ENCODE results near the gene OR8A1. TPM values are rescaled to one million over a fixed set of nuclear protein-coding genes. Genes with fewer than 3 reads are reported as not detected.

The OR8A1 gene
- total and polyA plus RNA-seq, 5 donors, result not detected

DNA sequence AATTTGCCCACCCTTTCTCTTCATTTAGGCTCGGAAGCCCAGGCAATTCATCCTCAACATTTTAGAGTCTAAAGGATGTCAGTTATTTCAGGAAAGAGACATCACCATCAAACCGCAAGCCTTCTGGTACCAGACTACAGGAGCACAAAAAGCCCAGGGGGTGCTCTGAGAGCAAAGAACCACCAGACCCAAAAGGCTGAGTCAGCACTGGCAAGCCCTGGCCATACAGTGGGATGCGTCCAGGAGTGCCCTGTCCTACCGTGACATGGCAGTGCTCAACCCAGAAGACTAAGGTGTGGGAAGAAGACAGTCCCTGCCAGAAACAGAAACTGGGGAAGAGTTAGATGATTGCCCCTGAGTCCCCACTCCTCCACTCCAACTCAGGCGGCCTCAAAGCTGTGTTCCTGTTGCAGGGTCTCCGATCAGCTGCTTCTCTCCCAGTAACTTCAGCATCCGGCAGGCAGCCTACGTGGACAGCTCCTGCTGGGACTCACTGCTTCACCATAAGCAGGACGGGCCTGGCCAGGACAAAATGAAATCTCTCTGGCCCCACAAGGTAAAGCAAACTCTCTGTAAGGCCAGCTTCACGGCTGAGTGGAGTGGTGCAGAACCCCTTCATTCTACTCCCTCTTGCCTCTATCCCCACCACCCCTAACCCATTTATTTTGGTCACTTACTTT lies 42.9 kb downstream of the OR8A1 start:
- Histone ChIP-seq H3K27ac (ENCODE audit: low read length) (no peak overlapping the region), H3K4me3 (ENCODE audit: low read length) (no peak overlapping the region), H3K27me3 (ENCODE audit: control insufficient read depth, insufficient read depth) (no peaks in the 10 kb centered on the region), H3K4me1 (ENCODE audit: control insufficient read depth, insufficient read depth, low read length) (no peaks in the 10 kb centered on the region), H3K9me3 (ENCODE audit: control insufficient read depth, low read length) (no peaks in the 10 kb centered on the region)
- ATAC-seq (no peak), DNase-seq (no peak)
- 60% methylated on average over 10 of the region's 10 CpGs for WGBS
- intact Hi-C loops (cut with DNase I), result no loop called here

DNA sequence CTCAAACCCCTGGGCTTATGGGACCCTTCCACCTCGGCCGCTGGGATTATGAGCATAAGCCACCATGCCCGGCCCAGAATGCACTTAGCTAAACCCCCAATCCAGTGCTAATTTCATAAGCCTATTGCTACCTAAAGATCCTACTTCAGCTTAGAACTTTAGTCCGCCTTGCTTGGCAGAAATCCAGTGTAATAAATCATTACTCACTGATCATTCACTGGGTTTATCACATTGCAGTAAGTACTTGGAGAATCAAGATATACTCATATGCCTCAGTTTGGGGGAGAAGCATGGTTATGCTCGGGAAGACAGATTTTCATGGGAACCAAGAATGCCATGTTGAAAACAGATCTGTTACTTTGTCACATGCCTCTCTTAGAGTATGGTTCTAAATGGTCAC lies 49.1 kb downstream of the OR8A1 start:
- ATAC-seq, result no peak
- 82% methylated on average over 5 of the region's 5 CpGs for WGBS
- intact Hi-C loops (cut with DNase I), result no loop called here
- Histone ChIP-seq H3K27me3 (ENCODE audit: control insufficient read depth, insufficient read depth) (no peaks in the 10 kb centered on the region), H3K27ac (ENCODE audit: low read length) (no peak overlapping the region), H3K4me3 (ENCODE audit: low read length) (no peak overlapping the region), H3K9me3 (ENCODE audit: control insufficient read depth, low read length) (no peaks in the 10 kb centered on the region), H3K4me1 (ENCODE audit: control insufficient read depth, insufficient read depth, low read length) (no peaks in the 10 kb centered on the region)
- no peak for DNase-seq

Other genes with a start within 250 kb of the OR8A1 start
- gene OR8D2, start 249.8 kb upstream of the OR8A1 start, total RNA-seq, result not detected
- not detected for gene OR8D2, start 249.8 kb upstream of the OR8A1 start, polyA plus RNA-seq
- gene OR8B2, start 185.5 kb upstream of the OR8A1 start, total RNA-seq, result not detected
- gene OR8B2, start 185.5 kb upstream of the OR8A1 start, polyA plus RNA-seq, result not detected
- gene OR8B3, start 171.0 kb upstream of the OR8A1 start, total RNA-seq, result not detected
- gene OR8B3, start 171.0 kb upstream of the OR8A1 start, polyA plus RNA-seq, result not detected
- not detected for gene OR8B4, start 145.1 kb upstream of the OR8A1 start, total RNA-seq
- gene OR8B4, start 145.1 kb upstream of the OR8A1 start, polyA plus RNA-seq, result not detected
- gene OR8B8, start 124.3 kb upstream of the OR8A1 start, total RNA-seq, result under 1 TPM in 2 of 4 donors, not detected in 2; 0.06 to 0.20 TPM
- not detected for gene OR8B8, start 124.3 kb upstream of the OR8A1 start, polyA plus RNA-seq
- not detected for gene OR8B12, start 26.3 kb upstream of the OR8A1 start, total RNA-seq
- gene OR8B12, start 26.3 kb upstream of the OR8A1 start, polyA plus RNA-seq, result not detected
- not detected for gene PANX3, start 41.4 kb downstream of the OR8A1 start, total RNA-seq
- gene PANX3, start 41.4 kb downstream of the OR8A1 start, polyA plus RNA-seq, result not detected
- 10 to 100 TPM; 22.7 to 28.6 (median 26.5) TPM for gene TBRG1, start 52.9 kb downstream of the OR8A1 start, total RNA-seq
- 17.9 TPM for gene TBRG1, start 52.9 kb downstream of the OR8A1 start, polyA plus RNA-seq
- gene SIAE, start 103.7 kb downstream of the OR8A1 start, total RNA-seq, result 10 to 100 TPM; 43.4 to 72.6 (median 53.9) TPM
- gene SIAE, start 103.7 kb downstream of the OR8A1 start, polyA plus RNA-seq, result 44.6 TPM
- gene SPA17, start 103.9 kb downstream of the OR8A1 start, total RNA-seq, result 1 to 10 TPM; 2.3 to 4.0 (median 3.0) TPM
- 7.9 TPM for gene SPA17, start 103.9 kb downstream of the OR8A1 start, polyA plus RNA-seq
- gene NRGN, start 169.9 kb downstream of the OR8A1 start, total RNA-seq, result 10 to 100 TPM in 2 of 4 donors, 1 to 10 TPM in 2; 5.3 to 11.1 (median 9.0) TPM
- 16.0 TPM for gene NRGN, start 169.9 kb downstream of the OR8A1 start, polyA plus RNA-seq
- 1 to 10 TPM in 3 of 4 donors, under 1 TPM in 1; 0.97 to 1.4 (median 1.0) TPM for gene VSIG2, start 182.3 kb downstream of the OR8A1 start, total RNA-seq
- gene VSIG2, start 182.3 kb downstream of the OR8A1 start, polyA plus RNA-seq, result 0.43 TPM
- gene ESAM, start 192.3 kb downstream of the OR8A1 start, total RNA-seq, result 10 to 100 TPM; 31.2 to 49.8 (median 41.9) TPM
- 51.8 TPM for gene ESAM, start 192.3 kb downstream of the OR8A1 start, polyA plus RNA-seq
- 1 to 10 TPM; 3.5 to 6.7 (median 5.3) TPM for gene MSANTD2, start 230.4 kb downstream of the OR8A1 start, total RNA-seq
- gene MSANTD2, start 230.4 kb downstream of the OR8A1 start, polyA plus RNA-seq, result 3.8 TPM

All from right cardiac atrium (tissue), 5 donors.